Dedifferentiated amniotic fluid mesenchymal stem cell (primary cell): Measurements from ENCODE around the gene GRIPAP1.
"Not testable (repeated sequence)": the region's sequence is repeated elsewhere in the genome, so short reads cannot be mapped to it uniquely, and the experiment has no call there.

Experiments
- DNase-seq: peaks from one replicate; pipeline ENCODE4 v3.0.0-alpha.2; 2016; ENCODE audit errors: extremely low spot score

Gene GRIPAP1

DNA sequence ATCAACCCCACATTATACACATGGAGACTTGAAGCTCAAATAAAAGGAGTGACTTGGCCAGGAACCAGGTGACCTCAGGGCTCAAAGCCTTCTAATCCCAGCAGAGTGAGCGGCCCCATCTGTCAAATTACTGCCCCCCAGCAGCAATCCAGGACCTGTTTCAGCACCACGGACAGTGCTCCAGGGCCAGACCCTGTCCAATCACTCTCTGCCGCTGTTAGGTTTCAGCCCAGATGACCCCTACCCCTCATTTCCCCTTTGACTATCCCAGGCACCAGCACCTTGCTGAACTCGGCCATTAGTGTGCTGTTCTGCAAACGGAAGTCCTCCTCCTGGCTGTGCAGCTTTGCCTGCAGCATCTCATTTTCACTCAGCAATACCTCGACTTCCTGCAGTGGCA lies 5.1 kb downstream of the GRIPAP1 start:
- no peak for DNase-seq

DNA sequence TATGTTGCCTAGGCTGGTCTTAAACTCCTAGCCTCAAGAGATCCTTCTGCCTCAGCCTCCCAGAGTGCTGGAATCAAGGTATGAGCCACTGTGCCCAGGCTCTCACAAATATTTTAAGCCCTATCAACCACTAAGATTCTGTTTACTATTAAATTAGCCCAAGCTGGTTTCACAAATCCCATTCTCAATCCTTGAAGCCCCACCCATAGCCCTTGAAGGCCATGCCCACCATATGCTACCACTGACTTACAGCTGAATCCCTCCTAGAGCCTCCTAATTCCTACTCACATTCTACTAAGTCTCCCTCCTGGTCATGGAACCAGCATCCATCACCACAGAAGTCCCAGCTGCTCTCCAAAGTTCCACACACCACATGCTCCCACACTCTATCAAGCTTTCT lies 9.7 kb downstream of the GRIPAP1 start:
- no peak for DNase-seq

DNA sequence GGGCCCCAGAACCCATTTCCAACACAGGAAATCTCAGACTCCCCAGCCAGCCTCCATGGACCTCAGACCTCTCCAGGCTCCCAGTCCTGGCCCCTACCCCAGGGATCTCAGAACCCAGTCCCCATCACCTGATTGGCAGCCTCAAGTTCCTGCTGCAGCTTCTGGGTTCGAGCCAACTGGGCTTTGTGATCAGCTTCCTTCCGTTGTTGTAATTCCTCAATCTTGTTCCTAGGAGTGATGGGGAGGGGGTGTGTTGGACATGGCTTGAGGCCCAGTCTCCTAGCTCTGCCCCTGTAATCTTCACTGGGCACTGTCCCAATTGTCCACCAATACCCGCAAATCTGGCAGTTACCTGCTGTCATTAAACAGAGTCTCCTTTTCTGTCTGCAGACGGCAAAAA lies 12.6 kb downstream of the GRIPAP1 start:
- DNase-seq = no peak

DNA sequence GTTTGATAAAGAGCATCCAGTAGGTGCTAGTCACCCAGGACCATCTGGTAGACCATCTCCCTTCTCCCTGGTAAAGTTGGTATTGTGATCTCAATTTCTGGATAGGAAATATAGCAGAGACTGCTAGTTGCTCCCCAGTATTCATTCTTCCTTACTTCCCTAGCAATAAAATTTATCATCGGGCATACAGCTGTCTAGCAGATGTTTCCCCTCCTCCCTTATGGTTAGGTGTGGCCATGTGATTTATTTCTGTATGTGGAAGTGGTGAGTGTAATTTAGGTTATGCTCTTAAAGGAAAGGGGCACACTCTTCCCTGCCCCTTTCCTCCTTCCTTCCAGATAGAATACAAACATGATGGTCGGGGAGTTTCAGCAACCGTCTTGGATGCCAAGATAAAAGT lies 18.2 kb downstream of the GRIPAP1 start:
- DNase-seq = no peak

DNA sequence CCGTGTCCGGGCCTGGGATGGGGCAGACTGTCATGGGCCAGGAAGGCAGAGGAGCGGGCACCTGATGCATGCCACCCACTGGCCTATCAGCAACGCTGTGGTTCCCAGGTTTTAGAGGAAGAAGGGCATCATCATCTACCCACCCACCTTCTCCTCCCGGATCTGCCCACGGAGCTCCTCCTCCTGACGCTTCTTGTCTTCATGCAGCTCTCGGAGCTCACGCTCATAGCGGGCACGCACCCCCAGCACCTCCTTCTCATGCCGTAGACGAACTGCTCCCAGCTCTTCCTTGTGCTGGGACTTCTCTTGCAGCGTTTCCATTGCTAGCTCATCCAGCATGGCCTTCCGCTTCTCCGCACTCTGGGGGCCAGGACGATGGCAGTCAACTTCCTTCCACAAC lies 19.0 kb downstream of the GRIPAP1 start:
- DNase-seq = no peak

DNA sequence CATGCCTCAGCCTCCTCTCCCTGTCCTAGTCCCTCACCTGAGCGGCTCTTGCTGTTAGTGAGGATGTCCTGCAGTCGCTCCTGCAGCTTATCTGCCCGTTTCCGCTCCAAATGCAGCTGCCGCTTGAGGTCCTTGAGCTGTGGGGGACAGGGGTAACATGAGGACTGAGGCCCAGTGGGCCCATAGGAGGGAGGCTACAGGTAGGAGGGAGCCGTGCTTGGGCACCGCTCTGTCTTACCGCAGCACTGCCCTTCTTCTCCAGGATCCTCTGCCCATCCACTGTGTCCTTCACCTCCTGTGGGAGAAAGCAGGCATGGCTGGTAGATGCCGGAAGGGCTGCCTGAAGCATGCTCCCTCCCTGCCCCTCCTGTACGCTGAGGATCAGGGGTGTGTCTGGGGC lies 20.9 kb downstream of the GRIPAP1 start:
- no peak for DNase-seq

DNA sequence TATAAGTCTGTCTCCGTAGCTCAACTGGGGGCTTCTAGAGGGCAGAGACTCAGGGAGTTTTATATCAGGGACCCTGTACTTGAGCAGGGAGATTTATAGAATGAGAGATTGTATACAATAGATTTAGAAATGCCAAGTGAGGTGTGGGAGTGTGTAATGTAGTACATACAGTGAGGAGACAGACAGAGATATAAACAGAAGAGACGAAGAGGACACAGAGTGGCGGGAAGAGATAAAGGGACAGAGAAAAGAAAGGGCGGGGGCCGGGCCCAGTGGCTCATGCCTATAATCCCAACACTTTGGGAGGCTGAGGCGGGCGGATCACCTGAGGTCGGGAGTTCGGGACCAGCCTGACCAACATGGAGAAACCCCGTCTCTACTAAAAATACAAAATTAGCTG lies 21.7 kb downstream of the GRIPAP1 start:
- not testable (repeated sequence) for DNase-seq

DNA sequence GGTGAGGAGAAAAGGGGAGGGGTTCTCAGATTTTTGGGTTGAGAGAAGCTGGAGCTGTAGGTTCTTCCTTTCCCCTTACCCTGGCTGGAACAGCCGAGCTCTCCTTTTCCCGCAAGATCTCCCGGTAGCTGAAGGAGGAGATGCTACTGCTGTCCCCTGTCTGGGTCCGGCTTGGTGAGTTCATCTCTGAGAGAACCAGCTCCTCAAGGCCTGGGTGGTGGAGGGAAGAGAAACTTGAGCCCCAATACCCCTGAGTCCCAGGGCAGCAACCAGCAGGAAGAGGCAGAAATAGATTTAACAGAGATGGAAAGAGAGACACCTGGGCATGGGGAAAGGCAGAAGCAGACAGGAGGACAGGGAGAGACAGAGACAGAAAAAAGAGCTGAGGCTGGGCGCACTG lies 23.8 kb downstream of the GRIPAP1 start:
- DNase-seq = no peak

DNA sequence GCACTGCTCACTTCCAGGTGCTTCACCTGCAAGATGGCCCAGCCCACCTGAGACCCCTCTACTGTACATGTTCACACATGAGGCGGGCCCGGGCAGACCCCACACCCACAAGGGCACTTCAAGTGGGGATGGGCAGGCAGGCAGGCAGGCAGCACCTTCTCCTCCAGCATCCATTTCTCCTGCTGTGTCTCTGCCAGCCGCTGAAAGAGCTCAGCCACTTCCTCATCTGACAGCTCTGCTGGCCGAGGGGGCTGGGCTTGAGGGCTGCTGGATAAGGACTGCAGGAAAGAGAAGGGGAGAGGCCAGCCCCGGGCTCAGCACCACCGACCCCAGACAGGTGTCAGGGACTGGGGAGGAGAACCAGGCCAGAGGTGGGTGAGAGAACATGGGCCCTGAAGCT lies 26.0 kb downstream of the GRIPAP1 start:
- no peak for DNase-seq

DNA sequence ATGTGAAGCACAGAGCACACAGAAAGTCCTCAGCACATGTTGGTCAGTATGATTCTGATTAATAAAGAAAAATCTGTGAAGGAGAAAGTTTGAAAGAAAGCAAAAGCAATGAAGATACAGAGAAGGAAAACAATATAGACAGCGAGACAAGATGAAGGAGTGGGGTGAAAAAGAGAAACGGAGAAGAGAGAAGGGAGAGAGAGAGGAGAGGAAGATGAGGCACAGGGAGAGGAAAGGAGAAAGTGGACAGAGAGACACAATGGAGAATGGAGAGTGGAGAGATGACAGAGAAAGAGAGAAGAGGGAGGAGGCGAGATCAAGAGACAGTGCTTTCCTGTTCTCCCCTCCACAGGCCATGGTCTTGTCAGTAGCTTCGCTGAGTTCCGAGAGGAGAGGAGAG lies 26.5 kb downstream of the GRIPAP1 start:
- DNase-seq = no peak

DNA sequence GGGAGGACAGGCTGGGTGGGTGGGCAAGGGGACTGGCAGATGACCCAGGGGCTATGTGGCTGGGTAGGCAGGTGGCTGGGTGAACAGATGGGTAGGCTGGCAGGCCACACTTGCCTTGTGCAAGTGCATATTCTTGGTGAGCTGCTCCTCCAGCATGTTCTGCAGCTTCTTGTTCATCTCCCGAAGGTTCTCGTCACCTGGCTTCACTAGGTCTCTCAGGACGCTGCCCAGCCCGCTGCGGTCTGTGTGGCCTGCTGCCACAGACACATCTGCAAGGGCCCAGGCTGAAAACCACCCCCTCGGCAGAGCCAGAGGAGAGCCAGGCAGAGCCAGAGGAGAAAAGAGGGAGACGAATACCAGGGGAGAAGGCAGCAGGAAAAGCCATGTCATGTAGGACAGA lies 27.0 kb downstream of the GRIPAP1 start:
- DNase-seq = no peak

DNA sequence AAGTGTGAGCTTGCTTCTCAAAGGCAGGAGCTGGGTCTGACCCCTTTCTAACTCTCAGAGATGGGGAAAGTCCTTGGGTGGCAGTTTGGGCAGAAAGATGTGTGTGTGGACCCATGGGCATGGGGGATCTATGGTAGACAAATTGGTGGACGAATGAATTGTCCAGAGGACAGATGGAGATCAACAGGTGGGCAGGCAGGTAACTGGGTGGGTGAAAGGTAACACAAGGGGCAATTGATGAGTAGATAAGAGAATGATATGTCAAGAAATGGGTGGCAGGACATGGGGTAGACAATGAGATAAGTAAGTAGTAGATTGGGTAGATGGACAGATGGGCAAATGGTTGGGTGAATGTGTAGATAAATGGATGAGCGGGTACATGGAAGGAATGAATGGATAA lies 27.5 kb downstream of the GRIPAP1 start:
- no peak for DNase-seq

DNA sequence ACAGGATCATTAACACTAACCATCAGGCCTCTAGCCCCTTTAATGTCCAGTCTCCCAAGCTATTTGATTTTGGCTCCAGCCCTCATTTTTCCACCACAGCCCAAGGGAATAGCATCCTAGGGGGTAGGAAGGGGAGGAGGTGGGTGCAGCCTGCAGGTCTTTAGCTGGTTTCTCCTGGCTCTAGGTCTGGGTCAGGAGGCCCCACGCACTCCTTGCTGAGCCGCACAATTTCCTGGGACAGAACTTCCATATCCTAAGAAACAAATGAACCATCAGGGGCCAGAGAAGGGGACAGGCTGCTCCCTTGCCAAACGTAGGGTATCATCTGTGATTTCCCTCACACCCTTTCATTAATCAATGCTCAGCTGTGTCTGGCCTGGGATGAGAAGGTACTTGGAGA lies 28.0 kb downstream of the GRIPAP1 start:
- DNase-seq = no peak

DNA sequence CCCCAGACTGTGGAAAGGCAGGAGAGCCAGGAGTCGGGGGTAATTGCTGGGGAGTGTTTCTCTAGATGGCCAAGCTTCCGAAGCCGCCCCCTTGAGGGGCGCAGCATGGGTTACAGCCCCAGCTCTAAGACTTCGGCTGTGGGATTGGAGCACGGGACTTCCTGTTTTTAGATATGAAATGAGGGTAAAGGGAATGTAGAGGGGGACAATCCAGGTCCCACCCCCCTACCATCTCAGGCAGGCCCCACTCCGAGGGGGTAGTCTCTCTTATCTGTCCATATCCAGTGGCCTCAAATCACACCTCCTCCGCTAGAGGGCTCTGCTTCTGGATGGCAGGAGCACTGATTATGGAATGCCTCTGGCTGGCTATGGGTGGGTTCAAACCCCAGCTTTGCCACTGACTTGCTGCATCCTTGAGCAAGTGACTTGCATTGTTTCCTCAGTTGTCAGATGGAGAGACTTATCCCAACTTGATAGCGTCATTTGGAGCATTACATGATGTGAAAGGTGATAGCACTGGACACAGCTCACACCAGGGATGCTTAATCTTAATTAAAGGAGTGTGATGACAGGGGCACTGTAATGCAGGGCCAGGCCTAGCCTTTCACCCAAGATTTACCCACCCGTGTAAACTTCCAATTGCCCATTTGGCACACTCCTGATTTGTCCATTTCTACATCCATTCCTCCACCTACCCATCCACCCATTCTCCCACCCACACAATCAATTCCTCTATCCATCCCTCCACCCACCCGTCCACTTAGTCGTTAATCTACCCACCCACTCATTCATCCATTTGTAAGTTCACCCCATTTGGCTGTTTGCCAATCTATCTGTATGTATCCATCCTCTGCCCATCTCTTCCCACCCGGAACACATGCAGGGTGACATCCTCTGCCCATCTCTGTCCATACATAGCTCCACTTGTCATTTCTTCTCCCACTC lies 29.6 kb downstream of the GRIPAP1 start:
- DNase-seq = no peak

DNA sequence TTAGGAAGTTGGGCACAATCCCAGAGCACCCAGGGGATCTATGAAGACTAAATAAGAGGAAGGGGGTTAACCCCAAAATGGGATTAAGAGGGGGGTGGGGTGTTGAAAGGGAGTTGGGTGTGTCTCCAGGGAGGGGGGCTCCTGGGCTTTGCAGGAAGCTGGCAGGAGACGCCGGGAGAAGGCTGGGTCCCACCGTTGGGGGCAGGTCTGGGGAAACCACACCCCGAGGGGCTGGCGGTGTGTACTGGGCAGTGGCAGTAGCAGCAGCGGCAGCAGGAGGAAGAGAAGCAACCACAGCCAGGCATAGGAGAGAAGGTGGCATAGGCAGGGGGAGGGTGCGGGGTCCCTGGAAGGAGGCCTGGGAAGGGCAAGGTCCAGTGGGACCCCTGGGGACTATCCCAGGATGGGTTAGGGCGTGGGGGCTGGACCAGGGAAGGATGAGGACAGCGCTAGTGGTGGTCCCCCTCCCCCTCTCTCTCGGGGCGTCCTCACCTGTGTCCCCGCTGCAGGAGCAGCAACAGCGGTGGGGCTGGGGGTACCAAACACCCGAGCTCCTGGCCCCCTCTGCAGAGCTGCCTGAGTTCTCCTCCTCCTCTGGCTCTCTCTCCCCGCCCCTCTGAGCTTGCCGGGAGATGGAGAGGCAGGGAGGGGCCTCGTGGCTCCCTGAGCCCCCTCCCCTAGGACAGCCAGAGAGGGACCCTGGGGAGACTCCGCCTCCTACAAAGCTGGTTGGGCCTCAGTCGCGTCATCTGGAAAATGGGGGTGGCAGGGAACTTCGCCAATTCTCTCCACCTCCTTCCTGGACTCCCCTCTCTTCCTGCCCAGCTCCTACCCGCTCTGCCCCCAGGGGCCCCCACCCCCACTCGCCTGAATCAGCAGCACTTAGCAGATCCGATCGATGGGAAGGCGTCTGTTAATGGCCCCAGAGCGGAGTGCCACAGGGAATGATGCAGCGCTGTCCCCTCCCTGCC lies 30.5 kb downstream of the GRIPAP1 start, which contains the start of gene KCND1:
Gene KCND1, minus strand, starts transcription at position 596 of the 971 bp plus-strand sequence. CDS start 1,573 bp downstream, outside the sequence.
- DNase-seq = no peak

DNA sequence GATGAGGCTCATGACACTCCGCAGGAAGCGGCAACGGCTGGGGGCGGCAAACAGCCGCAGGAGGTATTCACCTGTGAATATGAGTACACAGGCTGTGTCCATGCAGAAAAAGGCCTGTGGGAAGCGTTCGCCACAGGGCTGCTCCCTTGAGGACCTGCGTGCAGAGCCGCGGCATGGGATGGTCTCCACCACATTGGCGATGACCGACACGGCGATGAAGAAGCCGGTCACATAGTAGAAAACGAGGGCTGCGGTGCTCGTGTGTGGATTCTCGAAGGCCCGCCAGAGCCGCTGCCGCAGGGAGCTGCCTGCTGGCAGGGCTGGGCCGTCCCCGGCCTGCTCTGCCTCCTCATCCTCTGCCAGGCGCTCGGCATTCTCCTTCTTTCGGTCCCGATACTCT lies 32.6 kb downstream of the GRIPAP1 start:
- no peak for DNase-seq

DNA sequence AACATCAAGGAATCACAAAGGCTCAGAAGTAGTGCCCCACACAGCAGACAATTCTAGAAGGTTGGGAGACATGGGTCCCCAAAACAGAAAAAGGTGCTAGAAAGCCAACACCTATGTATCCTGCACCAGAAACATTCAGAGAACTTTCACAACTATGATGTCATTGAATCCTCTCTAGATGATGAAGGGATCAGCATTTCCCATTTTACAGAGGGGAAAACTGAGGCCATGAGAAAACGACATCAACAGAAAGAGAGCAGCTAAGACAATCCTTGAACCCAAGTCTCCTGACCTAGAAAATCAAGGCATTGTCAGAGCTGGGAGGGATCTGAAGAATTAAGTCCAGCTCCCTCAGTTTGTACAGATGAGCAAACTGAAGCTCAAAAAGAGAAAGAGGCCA lies 33.7 kb downstream of the GRIPAP1 start:
- DNase-seq = no peak

DNA sequence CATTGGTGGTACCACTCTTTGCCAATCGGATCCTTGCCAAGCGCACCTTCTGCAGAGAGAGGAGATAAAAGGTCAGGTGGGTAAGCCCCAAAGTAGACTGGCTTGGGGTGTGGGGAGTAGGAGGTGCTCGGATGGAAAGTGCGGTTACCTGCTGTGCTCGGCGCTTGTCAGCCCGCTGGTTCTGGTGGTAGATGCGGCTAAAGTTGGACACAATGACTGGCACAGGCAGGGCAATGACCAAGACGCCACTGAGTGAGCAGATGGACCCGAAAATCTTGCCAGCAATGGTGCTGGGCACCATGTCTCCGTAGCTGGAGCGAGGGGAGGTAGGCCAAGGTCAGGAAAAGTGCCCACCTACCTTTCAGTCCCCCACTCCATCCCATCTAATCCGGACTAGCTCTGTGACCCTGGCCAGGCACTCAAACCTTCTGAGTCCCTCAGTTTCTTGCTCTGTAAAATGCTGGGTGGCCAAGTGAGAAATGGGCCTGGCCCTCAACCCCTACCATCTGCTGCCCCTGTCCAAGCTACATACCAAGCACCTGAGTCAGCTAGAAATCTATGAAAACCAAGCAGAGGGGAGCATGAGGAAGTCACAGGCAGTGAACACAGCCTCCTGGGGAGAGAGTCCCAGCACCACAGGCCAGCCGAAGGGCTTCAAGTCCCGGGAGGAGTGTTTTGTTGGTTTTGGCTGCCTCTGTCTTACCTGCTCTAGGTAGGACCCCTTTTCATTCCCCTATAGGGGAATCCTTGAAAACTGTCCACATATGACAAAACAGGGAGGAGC lies 35.1 kb downstream of the GRIPAP1 start:
- DNase-seq = no peak

DNA sequence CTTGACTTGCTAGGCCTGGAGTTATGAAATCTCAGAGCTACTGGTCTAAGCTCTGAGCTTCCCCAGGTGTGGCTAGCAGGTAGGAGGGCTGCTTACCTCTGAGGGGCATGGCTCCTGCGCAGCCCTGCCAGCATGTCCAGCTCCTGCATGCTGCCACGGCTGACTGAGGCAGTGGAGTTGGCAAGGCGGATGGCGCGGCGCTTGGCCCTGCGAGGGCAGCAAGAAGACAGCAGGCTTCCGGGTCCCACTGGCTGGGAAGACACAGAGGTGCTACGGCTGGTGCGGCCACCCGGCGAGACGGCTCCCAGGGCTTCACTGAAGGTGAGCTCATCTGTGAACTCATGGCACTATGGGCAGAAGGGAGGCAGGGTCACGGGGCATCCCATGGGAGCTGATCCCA lies 36.1 kb downstream of the GRIPAP1 start:
- no peak for DNase-seq

DNA sequence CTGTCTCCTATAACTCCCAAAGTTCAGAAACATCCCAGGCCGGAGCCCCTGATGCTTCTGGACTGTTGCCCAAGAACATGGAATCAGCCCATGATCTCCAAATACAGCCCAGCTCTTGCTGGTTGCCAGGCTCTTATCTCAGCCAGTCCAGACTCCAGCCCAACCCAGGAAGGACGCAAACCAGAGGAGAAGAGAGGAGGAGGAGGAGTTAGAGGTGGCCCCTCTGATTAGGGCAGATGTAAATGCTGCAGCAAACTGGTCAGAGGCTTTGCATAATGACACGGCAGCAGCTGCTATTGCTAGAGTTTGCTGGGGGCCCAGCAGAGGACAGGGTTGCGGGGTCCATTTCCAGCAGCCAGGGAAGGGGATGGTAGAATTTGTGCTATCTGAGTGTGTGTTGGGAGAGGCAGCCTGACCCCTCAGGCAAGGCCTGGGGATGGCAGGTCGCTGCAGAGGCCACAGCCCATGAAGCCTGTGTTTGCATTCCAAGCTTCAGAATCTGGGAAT lies 40.4 kb downstream of the GRIPAP1 start:
- DNase-seq = no peak

DNA sequence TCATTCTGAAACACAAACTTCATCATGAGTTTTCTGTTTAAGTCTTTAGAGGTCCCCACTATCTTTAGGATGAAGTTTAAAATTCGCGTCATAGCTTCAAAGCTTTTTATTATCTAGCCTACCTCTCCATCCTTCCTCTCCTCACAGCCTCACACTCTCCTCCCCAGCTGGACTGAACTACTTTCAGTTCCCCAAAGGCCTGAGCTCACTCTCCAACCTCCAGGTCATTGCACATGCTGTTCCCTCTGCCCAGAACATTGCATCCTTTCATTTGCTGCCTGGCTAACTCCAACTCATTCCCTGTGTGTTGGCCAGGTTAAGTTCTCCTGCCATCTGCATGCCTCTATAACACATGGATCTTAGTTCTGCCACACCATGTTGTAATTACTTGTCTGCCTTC lies 41.8 kb downstream of the GRIPAP1 start:
- no peak for DNase-seq
